H9 (cell line): ENCODE measurements around the gene MCFD2. TPM values are rescaled to one million over a fixed set of nuclear protein-coding genes. Genes with fewer than 3 reads are reported as not detected.
"Not testable (repeated sequence)": the region's sequence is repeated elsewhere in the genome, so short reads cannot be mapped to it uniquely, and the experiment has no call there.

Experiments used
- DNase-seq: peaks from one replicate; pipeline ENCODE4 v3.0.0-alpha.2; 2017
- H2AFZ ChIP-seq: one replicate; pipeline ENCODE4 v1.6.1; 2013; ENCODE audit warnings: mild to moderate bottlenecking, low read length, control low read depth, moderate library complexity
- H2AK5ac ChIP-seq: 2 replicates; pipeline ENCODE4 v1.6.1; 2013; ENCODE audit warnings: low read length, control low read depth, mixed read lengths; ENCODE audit not compliant: insufficient read length
- H2BK120ac ChIP-seq: one replicate; pipeline ENCODE4 v1.6.1; 2013; ENCODE audit warnings: low read depth, mild to moderate bottlenecking, low read length, control low read depth, inconsistent platforms; ENCODE audit not compliant: poor library complexity, severe bottlenecking
- H2BK12ac ChIP-seq: 2 replicates; pipeline ENCODE4 v1.6.1; 2013; ENCODE audit warnings: low read length, control low read depth, mixed read lengths, low read depth; ENCODE audit not compliant: insufficient read length
- H2BK15ac ChIP-seq: 2 replicates; pipeline ENCODE4 v1.6.1; 2013; ENCODE audit warnings: low read depth, low read length, control low read depth
- H2BK20ac ChIP-seq: one replicate; pipeline ENCODE4 v1.6.1; 2013; ENCODE audit warnings: low read depth, mild to moderate bottlenecking, low read length, control low read depth, inconsistent platforms; ENCODE audit not compliant: poor library complexity, severe bottlenecking
- H2BK5ac ChIP-seq: 2 replicates; pipeline ENCODE4 v1.6.1; 2013; ENCODE audit warnings: low read length, control low read depth, mixed read lengths; ENCODE audit not compliant: insufficient read length
- H3K14ac ChIP-seq: 2 replicates; pipeline ENCODE4 v1.6.1; 2013; ENCODE audit warnings: low read length, control low read depth; ENCODE audit not compliant: insufficient read depth
- H3K18ac ChIP-seq: 2 replicates; pipeline ENCODE4 v1.6.1; 2013; ENCODE audit warnings: low read depth, mild to moderate bottlenecking, mixed read lengths, low read length, control low read depth; ENCODE audit not compliant: insufficient read length
- H3K23ac ChIP-seq: 2 replicates; pipeline ENCODE4 v1.6.1; 2013; ENCODE audit warnings: low read length, control low read depth, mixed read lengths, low read depth; ENCODE audit not compliant: insufficient read length
- H3K23me2 ChIP-seq: 2 replicates; pipeline ENCODE4 v1.6.1; 2013; ENCODE audit warnings: low read depth, mild to moderate bottlenecking, mixed read lengths, low read length, control low read depth; ENCODE audit not compliant: insufficient read length, poor library complexity, severe bottlenecking
- H3K27ac ChIP-seq: 2 replicates; pipeline ENCODE4 v1.5.1; 2013; ENCODE audit warnings: low read length, control low read depth, mixed read lengths, low read depth; ENCODE audit not compliant: insufficient read length
- H3K27me3 ChIP-seq: 2 replicates; pipeline ENCODE4 v1.6.1; 2013; ENCODE audit warnings: low read length, control low read depth, inconsistent platforms; ENCODE audit not compliant: insufficient read depth
- H3K4ac ChIP-seq: 2 replicates; pipeline ENCODE4 v1.6.1; 2013; ENCODE audit warnings: low read depth, mild to moderate bottlenecking, control low read depth, inconsistent platforms, low read length, moderate library complexity
- H3K4me1 ChIP-seq: 2 replicates; pipeline ENCODE4 v1.6.1; 2013; ENCODE audit warnings: low read length, control low read depth, inconsistent platforms; ENCODE audit not compliant: insufficient read depth
- H3K4me2 ChIP-seq: 2 replicates; pipeline ENCODE4 v1.6.1; 2013; ENCODE audit warnings: low read length, control low read depth, mixed read lengths; ENCODE audit not compliant: insufficient read length, insufficient read depth
- H3K56ac ChIP-seq: 2 replicates; pipeline ENCODE4 v1.6.1; 2013; ENCODE audit warnings: low read depth, mild to moderate bottlenecking, mixed read lengths, low read length, control low read depth; ENCODE audit not compliant: insufficient read length
- H3K79me1 ChIP-seq: 2 replicates; pipeline ENCODE4 v1.6.1; 2013; ENCODE audit warnings: low read depth, mild to moderate bottlenecking, moderate library complexity, low read length, control low read depth, inconsistent platforms; ENCODE audit not compliant: insufficient read depth, poor library complexity, severe bottlenecking
- H3K79me2 ChIP-seq: 2 replicates; pipeline ENCODE4 v1.6.1; 2013; ENCODE audit warnings: low read length, control low read depth, inconsistent platforms; ENCODE audit not compliant: insufficient read depth
- H3K9ac ChIP-seq: 2 replicates; pipeline ENCODE4 v1.6.1; 2013; ENCODE audit warnings: low read length, control low read depth, mixed read lengths; ENCODE audit not compliant: insufficient read length; ENCODE audit errors: extremely low read depth
- H3K9me3 ChIP-seq: one replicate; pipeline ENCODE4 v1.6.1; 2013; ENCODE audit warnings: low read depth, low read length, inconsistent platforms; ENCODE audit not compliant: control insufficient read depth
- H3T11ph ChIP-seq: one replicate; pipeline ENCODE4 v1.6.1; 2013; ENCODE audit warnings: mild to moderate bottlenecking, low read length, control low read depth, inconsistent platforms
- H4K20me1 ChIP-seq: one replicate; pipeline ENCODE4 v1.6.1; 2013; ENCODE audit not compliant: control insufficient read depth, insufficient read length, insufficient read depth
- H4K5ac ChIP-seq: 2 replicates; pipeline ENCODE4 v1.6.1; 2013; ENCODE audit warnings: low read depth, mild to moderate bottlenecking, mixed read lengths, low read length, control low read depth; ENCODE audit not compliant: insufficient read length
- H4K8ac ChIP-seq: replicated peaks from 2 replicates; pipeline ENCODE4 v1.6.1; 2013; ENCODE audit warnings: low read length, control low read depth, mixed read lengths, low read depth; ENCODE audit not compliant: insufficient read length
- H4K91ac ChIP-seq: 2 replicates; pipeline ENCODE4 v1.6.1; 2013; ENCODE audit warnings: low read depth, mild to moderate bottlenecking, moderate library complexity, mixed read lengths, low read length, control low read depth; ENCODE audit not compliant: insufficient read length
- H3K27ac Mint-ChIP-seq, 3 experiments: 2 replicates in 2 of 3; 3 replicates in 1 of 3; pipeline ENCODE4 v1.8.0; 2020 to 2021; ENCODE audit warnings: mixed read lengths in 3 of 3, mild to moderate bottlenecking in 1 of 3, moderate library complexity in 1 of 3
- H3K27me3 Mint-ChIP-seq: 2 replicates; pipeline ENCODE4 v1.8.0; 2021; ENCODE audit warnings: low read depth, mild to moderate bottlenecking, moderate library complexity, mixed read lengths
- H3K36me3 Mint-ChIP-seq, 3 experiments: 2 replicates in 2 of 3; 3 replicates in 1 of 3; pipeline ENCODE4 v1.8.0; 2020 to 2021; ENCODE audit warnings: low read depth in 3 of 3, mixed read lengths in 3 of 3; ENCODE audit not compliant: insufficient read depth in 1 of 3
- H3K4me1 Mint-ChIP-seq, 2 experiments: 2 replicates each; pipeline ENCODE4 v1.8.0; 2020; ENCODE audit warnings: mixed read lengths in 2 of 2
- H3K4me3 Mint-ChIP-seq, 2 experiments: 2 replicates in 1 of 2; 3 replicates in 1 of 2; pipeline ENCODE4 v1.8.0; 2020 to 2021; ENCODE audit warnings: mild to moderate bottlenecking in 2 of 2, mixed read lengths in 2 of 2, moderate library complexity in 1 of 2
- H3K9me3 Mint-ChIP-seq, 2 experiments: 2 replicates in 1 of 2; 3 replicates in 1 of 2; pipeline ENCODE4 v1.8.0; 2020; ENCODE audit warnings: mild to moderate bottlenecking in 2 of 2, mixed read lengths in 2 of 2, moderate library complexity in 1 of 2
- WGBS: extraction: QIAGEN DNeasy Blood & Tissue Kit; methylation state at CpG from one replicate; pipeline ENCODE4 v1.1.7; 2013; ENCODE audit warnings: missing lambda C conversion rate, low lambda C conversion rate, mixed read lengths; ENCODE audit not compliant: insufficient read length; ENCODE audit errors: extremely low coverage; 5-methylcytosine and 5-hydroxymethylcytosine counted together
- total RNA-seq: library from RNA; stranded (reverse); gene quantifications from 2 replicates; pipeline ENCODE4 v1.2.1, GENCODE V29; 2021
- TF ChIP-seq, protein P1 (sequence below): fragments of 200-600 bp; sonication (generic); conservative IDR thresholded peaks from 3 replicates; pipeline ENCODE4 v1.8.0; 2021; ENCODE audit warnings: antibody characterized with exemption, mild to moderate bottlenecking

The MCFD2 gene
- total RNA-seq, 1 experiment from 2014 or later, result 64.6 TPM

DNA sequence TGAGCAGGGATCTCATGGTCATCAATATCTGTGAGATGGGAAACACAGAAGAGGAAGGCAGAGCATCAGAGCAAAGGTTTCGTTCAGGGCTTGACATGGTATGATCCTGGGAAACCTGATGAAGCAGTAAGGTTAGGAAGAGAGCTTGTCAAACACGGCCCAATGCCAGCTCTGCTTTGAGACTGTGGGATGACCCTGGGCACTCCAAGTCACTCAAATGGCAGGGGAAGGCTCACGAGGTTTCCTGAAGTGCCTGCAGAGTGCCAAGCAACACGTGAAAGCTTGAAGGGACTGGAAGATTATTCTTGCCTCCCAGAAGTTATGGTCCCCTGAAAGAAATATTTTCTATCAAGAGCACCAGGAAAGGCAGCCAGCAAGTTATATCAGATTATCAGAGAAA, 6.5 kb downstream of the MCFD2 start:
- Mint-ChIP-seq H3K27me3 (no peaks in the 10 kb centered on the region), H3K27ac (no peak overlapping the region), H3K36me3 (peaks cover 32 to 68% (median 66%) of the 10 kb centered on the region in 3 experiments; a peak in 6 of 7 replicates), H3K9me3 (no peaks in the 10 kb centered on the region), H3K4me3 (no peak overlapping the region), H3K4me1 (peaks cover 6% of the 10 kb centered on the region in 2 experiments)
- Histone ChIP-seq H2BK120ac (no peak overlapping the region), H3K4me1 (no peaks in the 10 kb centered on the region), H3K79me1 (peaks cover 8% of the 10 kb centered on the region), H2BK20ac (no peak overlapping the region), H2AFZ (no peak overlapping the region), H3K9me3 (no peaks in the 10 kb centered on the region), H3K27me3 (no peaks in the 10 kb centered on the region), H4K91ac (no peak overlapping the region), H4K5ac (no peak overlapping the region), H4K8ac (no peak overlapping the region), H3T11ph (no peak overlapping the region), H3K23me2 (no peaks in the 10 kb centered on the region), H3K9ac (no peak overlapping the region), H4K20me1 (no peaks in the 10 kb centered on the region), H3K4ac (no peak overlapping the region), H3K79me2 (peaks cover 3% of the 10 kb centered on the region; the same call in 1 of the 2 replicates), H3K4me2 (no peak overlapping the region), H2AK5ac (no peak overlapping the region), H2BK15ac (no peak overlapping the region), H3K23ac (no peak overlapping the region), H3K18ac (no peak overlapping the region), H2BK5ac (no peak overlapping the region), H3K27ac (no peak overlapping the region), H3K56ac (no peak overlapping the region), H2BK12ac (no peak overlapping the region), H3K14ac (no peak overlapping the region)
- DNase-seq, result no peak
- TF ChIP-seq, protein P1, sequence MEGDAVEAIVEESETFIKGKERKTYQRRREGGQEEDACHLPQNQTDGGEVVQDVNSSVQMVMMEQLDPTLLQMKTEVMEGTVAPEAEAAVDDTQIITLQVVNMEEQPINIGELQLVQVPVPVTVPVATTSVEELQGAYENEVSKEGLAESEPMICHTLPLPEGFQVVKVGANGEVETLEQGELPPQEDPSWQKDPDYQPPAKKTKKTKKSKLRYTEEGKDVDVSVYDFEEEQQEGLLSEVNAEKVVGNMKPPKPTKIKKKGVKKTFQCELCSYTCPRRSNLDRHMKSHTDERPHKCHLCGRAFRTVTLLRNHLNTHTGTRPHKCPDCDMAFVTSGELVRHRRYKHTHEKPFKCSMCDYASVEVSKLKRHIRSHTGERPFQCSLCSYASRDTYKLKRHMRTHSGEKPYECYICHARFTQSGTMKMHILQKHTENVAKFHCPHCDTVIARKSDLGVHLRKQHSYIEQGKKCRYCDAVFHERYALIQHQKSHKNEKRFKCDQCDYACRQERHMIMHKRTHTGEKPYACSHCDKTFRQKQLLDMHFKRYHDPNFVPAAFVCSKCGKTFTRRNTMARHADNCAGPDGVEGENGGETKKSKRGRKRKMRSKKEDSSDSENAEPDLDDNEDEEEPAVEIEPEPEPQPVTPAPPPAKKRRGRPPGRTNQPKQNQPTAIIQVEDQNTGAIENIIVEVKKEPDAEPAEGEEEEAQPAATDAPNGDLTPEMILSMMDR, result no peak
- no CpG with 5 or more reads among the region's 4 CpGs for WGBS

DNA sequence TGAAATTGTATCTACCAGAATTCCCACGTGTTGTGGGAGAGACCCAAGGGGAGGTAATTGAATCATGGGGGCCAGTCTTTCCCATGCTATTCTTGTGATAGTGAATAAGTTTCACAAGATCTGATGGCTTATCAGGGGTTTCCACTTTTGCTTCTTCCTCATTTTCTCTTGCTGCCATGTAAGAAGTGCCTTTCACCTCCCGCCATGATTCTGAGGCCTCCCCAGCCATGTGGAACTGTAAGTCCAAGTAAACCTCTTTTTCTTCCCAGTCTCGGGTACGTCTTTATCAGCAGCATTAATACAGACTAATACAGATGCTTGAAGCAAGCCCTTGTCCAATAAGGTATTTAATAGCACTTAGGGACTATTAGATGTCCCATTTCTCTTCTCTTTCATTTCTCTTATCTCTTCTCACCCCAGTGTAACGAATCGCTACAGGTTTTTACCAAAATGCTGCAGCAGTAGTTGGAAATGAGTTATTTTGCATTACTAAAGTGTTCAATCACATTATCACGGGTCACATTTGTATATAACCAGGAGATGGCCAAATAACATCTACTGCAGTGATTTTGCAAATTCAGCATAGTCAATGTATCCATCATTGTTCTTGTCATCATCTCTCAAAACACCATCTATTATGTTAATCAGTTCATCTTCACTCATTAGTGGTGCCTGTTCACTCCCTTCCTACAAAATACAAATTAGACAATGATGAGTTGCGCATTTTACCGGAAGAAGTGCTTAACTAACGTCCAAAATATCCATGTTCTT, 10.5 kb downstream of the MCFD2 start:
- no CpG with 5 or more reads among the region's 10 CpGs for WGBS
- peaks cover 20 to 59% (median 54%) of the 10 kb centered on the region in 3 experiments; a peak in 6 of 7 replicates for H3K36me3 Mint-ChIP-seq

More for the DNA sequence above, 10.5 kb downstream of the MCFD2 start:
- not testable (repeated sequence) for H3K23me2 ChIP-seq, H2BK5ac ChIP-seq, H3K79me1 ChIP-seq, H3K56ac ChIP-seq, H4K91ac ChIP-seq, H3K27me3 ChIP-seq, H2BK15ac ChIP-seq, H3K18ac ChIP-seq, H3K27ac Mint-ChIP-seq, H3K27ac ChIP-seq, DNase-seq, H3T11ph ChIP-seq, H2BK20ac ChIP-seq, H4K8ac ChIP-seq, H2AK5ac ChIP-seq, H3K9me3 ChIP-seq, H2AFZ ChIP-seq, H2BK120ac ChIP-seq, H3K23ac ChIP-seq, H4K20me1 ChIP-seq, H3K4me3 Mint-ChIP-seq, H3K9me3 Mint-ChIP-seq, H3K4me1 Mint-ChIP-seq, H3K9ac ChIP-seq, H3K4me1 ChIP-seq, H3K4me2 ChIP-seq, H4K5ac ChIP-seq, H3K14ac ChIP-seq, H2BK12ac ChIP-seq, H3K27me3 Mint-ChIP-seq, H3K79me2 ChIP-seq, H3K4ac ChIP-seq
